HepG2 (cell line): ENCODE measurements around the gene PREX1. TPM values are rescaled to one million over a fixed set of nuclear protein-coding genes. Genes with fewer than 3 reads are reported as not detected.
A peak's percentile ranks its signal among the peaks of the same experiment; 100 is the strongest.

Experiments
- ATAC-seq: fragments of 200-7000 bp; cut with Tn5 transposase; 3 replicates; pipeline ENCODE4 v1.9.1; 2020; ENCODE audit warnings: mild to moderate bottlenecking, moderate library complexity
- BruUV-seq: library from RNA; stranded (reverse); fragments of 400-500 nt; replicated peaks from 2 replicates; lab custom pipeline; 2021; lab: Mats Ljungman, UMichigan
- CTCF ChIA-PET: fragments of 300-600 bp; formaldehyde crosslinking; extraction: SDS; loops from one replicate; lab custom pipeline; 2021; ENCODE audit warnings: low total read pairs, inconsistent platforms, low intra/inter-chr PET ratio; lab: Yijun Ruan, JAX
- POLR2A ChIA-PET: fragments of 350-600 bp; sonication (Branson Sonifier 250); formaldehyde crosslinking; loops from one replicate; lab custom pipeline; 2020; ENCODE audit warnings: antibody characterized with exemption, inconsistent platforms; lab: Yijun Ruan, JAX
- DNase-seq: peaks from one replicate; pipeline ENCODE4 v3.0.0-alpha.2; 2015; ENCODE audit warnings: low spot score
- FAIRE-seq: peaks from 3 replicates; lab custom pipeline; 2011; peaks lifted over from hg19 to GRCh38; lab: Jason Lieb, UNC
- H2AFZ ChIP-seq: one replicate; pipeline ENCODE4 v1.6.1; 2011; ENCODE audit warnings: low read length, inconsistent platforms
- H3K27ac ChIP-seq: fragments of 300-600 bp; 3 replicates; pipeline ENCODE4 v1.8.0; 2011; ENCODE audit warnings: mixed run types, mild to moderate bottlenecking, mixed read lengths, low read length, inconsistent platforms; ENCODE audit not compliant: insufficient read depth; ENCODE audit errors: extremely low read length
- H3K27me3 ChIP-seq, 2 experiments: fragments of 200-600 bp in 1 of 2; 2 replicates in 1 of 2; 3 replicates in 1 of 2; pipeline versions ENCODE4 v1.6.0 to v1.8.0; 2011; ENCODE audit warnings: low read length in 2 of 2, mild to moderate bottlenecking in 2 of 2, moderate library complexity in 2 of 2, inconsistent platforms in 1 of 2; ENCODE audit not compliant: insufficient read depth in 2 of 2, control insufficient read depth in 1 of 2
- H3K36me3 ChIP-seq, 2 experiments: fragments of 200-600 bp in 1 of 2; replicated peaks in 1 of 2; 2 replicates in 1 of 2; 3 replicates in 1 of 2; pipeline versions ENCODE4 v1.5.1 to v1.8.0; 2011; ENCODE audit warnings: low read length in 2 of 2, inconsistent platforms in 1 of 2; ENCODE audit not compliant: insufficient read depth in 2 of 2, control insufficient read depth in 1 of 2
- H3K4me1 ChIP-seq: 2 replicates; pipeline ENCODE4 v1.5.1; 2012; ENCODE audit warnings: low read length, inconsistent platforms; ENCODE audit not compliant: insufficient read depth
- H3K4me2 ChIP-seq: 2 replicates; pipeline ENCODE4 v1.6.0; 2011; ENCODE audit warnings: low read depth, low read length, inconsistent platforms
- H3K4me3 ChIP-seq, 3 experiments: fragments of 200-600 bp in 1 of 3; sonication (generic), shearing (Covaris generic) in 1 of 3; replicated peaks in 1 of 3; 2 replicates each; pipeline ENCODE4 v1.5.1; 2011 to 2016; ENCODE audit warnings: low read length in 3 of 3, inconsistent platforms in 2 of 3, low read depth in 2 of 3, mild to moderate bottlenecking in 2 of 3, control low read depth in 1 of 3, mixed read lengths in 1 of 3; ENCODE audit not compliant: insufficient read depth in 1 of 3
- H3K79me2 ChIP-seq: one replicate; pipeline ENCODE4 v1.6.1; 2011; ENCODE audit warnings: low read length, inconsistent platforms; ENCODE audit not compliant: insufficient read depth
- H3K9ac ChIP-seq: 2 replicates; pipeline ENCODE4 v1.6.0; 2011; ENCODE audit warnings: mild to moderate bottlenecking, low read depth, low read length, inconsistent platforms; ENCODE audit not compliant: insufficient read depth
- H3K9me3 ChIP-seq: 2 replicates; pipeline ENCODE4 v1.5.1; 2012; ENCODE audit warnings: mild to moderate bottlenecking, low read length
- H4K20me1 ChIP-seq: 2 replicates; pipeline ENCODE4 v1.6.0; 2011; ENCODE audit warnings: inconsistent platforms, mild to moderate bottlenecking, low read length, moderate library complexity; ENCODE audit not compliant: insufficient read depth
- PAF1 ChIP-seq: IDR thresholded peaks from 2 replicates; pipeline ENCODE4 v1.6.1; 2016; ENCODE audit warnings: missing genetic modification reagents, missing compliant biosample characterization
- SATB2 ChIP-seq: sonication (generic); formaldehyde crosslinking; IDR thresholded peaks from 2 replicates; pipeline ENCODE4 v1.5.0; 2020; ENCODE audit warnings: missing genetic modification reagents
- ZNF143 ChIP-seq: sonication (generic); formaldehyde crosslinking; IDR thresholded peaks from 2 replicates; pipeline ENCODE4 v1.4.0; 2020; ENCODE audit warnings: missing genetic modification reagents
- ZNF232 ChIP-seq: sonication (generic); formaldehyde crosslinking; IDR thresholded peaks from 2 replicates; pipeline ENCODE4 v1.4.0; 2020; ENCODE audit warnings: missing genetic modification reagents, borderline replicate concordance
- WGBS: methylation state at CpG from one replicate; pipeline ENCODE4 v1.1.6; 2017; ENCODE audit warnings: low lambda C conversion rate; 5-methylcytosine and 5-hydroxymethylcytosine counted together
- in situ Hi-C: cut with HindIII; loops from 2 replicates; pipeline ENCODE4 v1.10.0; 2017; ENCODE audit warnings: low pct_unique_long_range_greater_than_20kb; ENCODE audit not compliant: extremely low pct_ligation_motif_present
- intact Hi-C: fragments of 100-400 bp; cut with micrococcal nuclease; formaldehyde crosslinking; loops from one replicate; pipeline ENCODE4 v1.10.0; 2022; ENCODE audit not compliant: unreplicated experiment
- polyA plus RNA-seq, 8 experiments: library from polyadenylated mRNA; depleted of rRNA in 3 of 8; stranded (reverse) in 7 of 8; unstranded in 1 of 8; fragments of >200 nt; fragmentation: Illumina TruSeq in 4 of 8; extraction: Trizol in 4 of 8; gene quantifications; 2 replicates each; pipeline versions ENCODE4 v1.2.1 to v1.2.3, GENCODE V29; 2011 to 2016; ENCODE audit warnings: low read depth in 4 of 8, missing spikeins in 1 of 8, mixed read lengths in 1 of 8; ENCODE audit not compliant: insufficient read depth in 1 of 8
- total RNA-seq, 5 experiments: library from RNA; depleted of rRNA; stranded (reverse); fragments of >200 nt; fragmentation: Illumina TruSeq; extraction: Trizol; gene quantifications; 2 replicates each; pipeline ENCODE4 v1.2.3, GENCODE V29; 2016; ENCODE audit warnings: low read depth in 1 of 5
- TF ChIP-seq, protein P1 (sequence below): IDR thresholded peaks from 2 replicates; pipeline ENCODE4 v1.6.1; 2016; ENCODE audit warnings: missing compliant biosample characterization, missing genetic modification reagents, borderline replicate concordance
- TF ChIP-seq, protein P2 (sequence below): fragments of 450-650 bp; IDR thresholded peaks from 2 replicates; pipeline ENCODE4 v1.6.1; 2017
- TF ChIP-seq, protein P3 (sequence below): sonication (generic); formaldehyde crosslinking; IDR thresholded peaks from 2 replicates; pipeline ENCODE4 v1.4.0; 2020; ENCODE audit warnings: missing genetic modification reagents
- TF ChIP-seq, protein P4 (sequence below): sonication (generic); formaldehyde crosslinking; conservative IDR thresholded peaks from 2 replicates; pipeline ENCODE4 v1.5.0; 2020; ENCODE audit warnings: missing genetic modification reagents

Gene PREX1
- total and polyA plus RNA-seq, 2 of the 13 experiments (the other 11 are each of a cell fraction or from before 2014, with no cell fraction given), result 0.02 to 0.04 TPM

DNA sequence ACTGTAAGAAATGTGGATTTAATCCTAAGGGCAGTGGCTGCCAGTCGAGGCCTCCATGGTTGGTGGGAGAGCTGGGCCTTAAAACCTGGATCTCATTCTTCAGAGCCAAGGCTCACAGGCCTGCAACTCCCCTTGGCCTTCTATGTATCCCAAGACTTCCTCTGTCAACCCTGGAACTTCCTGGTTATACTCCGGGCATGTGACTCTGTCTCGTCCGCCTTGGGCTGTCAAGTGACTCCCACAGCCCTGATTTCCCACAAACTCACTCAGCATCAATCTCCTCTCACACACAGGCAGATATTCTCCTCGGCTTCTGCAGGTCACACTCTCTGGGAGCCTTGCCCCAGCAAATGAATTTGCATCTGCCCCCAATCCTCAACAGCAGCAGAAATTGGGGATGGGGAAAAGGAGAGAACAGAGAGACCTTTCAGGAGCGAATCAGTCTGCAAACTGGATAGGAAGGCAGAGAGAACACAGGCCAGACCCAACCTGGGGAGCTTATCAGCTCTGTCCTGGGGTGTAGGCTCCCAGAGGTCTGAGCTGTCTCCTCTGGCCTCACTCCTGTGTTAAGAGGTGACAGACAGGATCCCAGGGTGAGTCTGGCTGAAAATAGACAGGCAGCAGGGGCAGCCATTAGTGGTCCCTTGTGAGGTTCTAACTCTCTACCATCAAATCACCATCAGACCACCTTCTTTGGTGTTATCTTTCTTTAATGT lies 30.4 kb upstream of the PREX1 start:
- Histone ChIP-seq H2AFZ (no peak overlapping the region), H3K36me3 (no peaks in the 10 kb centered on the region), H3K9me3 (no peaks in the 10 kb centered on the region), H3K9ac (no peak overlapping the region), H3K27me3 (peaks cover 10 to 31% of the 10 kb centered on the region in 2 experiments; a peak in 4 of 5 replicates), H3K4me2 (no peak overlapping the region), H3K79me2 (no peaks in the 10 kb centered on the region), H3K4me3 (no peak overlapping the region), H4K20me1 (no peaks in the 10 kb centered on the region), H3K4me1 (no peaks in the 10 kb centered on the region), H3K27ac (no peak overlapping the region)
- ChIA-PET POLR2A (no interaction called here), CTCF (no interaction called here)
- intact Hi-C loops (no loop called here), in situ Hi-C loops (no loop called here)
- no peak for DNase-seq
- BruUV-seq, result no TSS peak
- TF ChIP-seq SATB2 (CRISPR knock-in tag) (no peak), PAF1 (no peak), ZNF232 (CRISPR knock-in tag) (no peak), ZNF143 (CRISPR knock-in tag) (no peak)
- TF ChIP-seq, protein P1, sequence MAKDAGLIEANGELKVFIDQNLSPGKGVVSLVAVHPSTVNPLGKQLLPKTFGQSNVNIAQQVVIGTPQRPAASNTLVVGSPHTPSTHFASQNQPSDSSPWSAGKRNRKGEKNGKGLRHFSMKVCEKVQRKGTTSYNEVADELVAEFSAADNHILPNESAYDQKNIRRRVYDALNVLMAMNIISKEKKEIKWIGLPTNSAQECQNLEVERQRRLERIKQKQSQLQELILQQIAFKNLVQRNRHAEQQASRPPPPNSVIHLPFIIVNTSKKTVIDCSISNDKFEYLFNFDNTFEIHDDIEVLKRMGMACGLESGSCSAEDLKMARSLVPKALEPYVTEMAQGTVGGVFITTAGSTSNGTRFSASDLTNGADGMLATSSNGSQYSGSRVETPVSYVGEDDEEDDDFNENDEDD, result no peak
- TF ChIP-seq, protein P2, sequence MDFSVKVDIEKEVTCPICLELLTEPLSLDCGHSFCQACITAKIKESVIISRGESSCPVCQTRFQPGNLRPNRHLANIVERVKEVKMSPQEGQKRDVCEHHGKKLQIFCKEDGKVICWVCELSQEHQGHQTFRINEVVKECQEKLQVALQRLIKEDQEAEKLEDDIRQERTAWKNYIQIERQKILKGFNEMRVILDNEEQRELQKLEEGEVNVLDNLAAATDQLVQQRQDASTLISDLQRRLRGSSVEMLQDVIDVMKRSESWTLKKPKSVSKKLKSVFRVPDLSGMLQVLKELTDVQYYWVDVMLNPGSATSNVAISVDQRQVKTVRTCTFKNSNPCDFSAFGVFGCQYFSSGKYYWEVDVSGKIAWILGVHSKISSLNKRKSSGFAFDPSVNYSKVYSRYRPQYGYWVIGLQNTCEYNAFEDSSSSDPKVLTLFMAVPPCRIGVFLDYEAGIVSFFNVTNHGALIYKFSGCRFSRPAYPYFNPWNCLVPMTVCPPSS, result no peak
- TF ChIP-seq, protein P3, sequence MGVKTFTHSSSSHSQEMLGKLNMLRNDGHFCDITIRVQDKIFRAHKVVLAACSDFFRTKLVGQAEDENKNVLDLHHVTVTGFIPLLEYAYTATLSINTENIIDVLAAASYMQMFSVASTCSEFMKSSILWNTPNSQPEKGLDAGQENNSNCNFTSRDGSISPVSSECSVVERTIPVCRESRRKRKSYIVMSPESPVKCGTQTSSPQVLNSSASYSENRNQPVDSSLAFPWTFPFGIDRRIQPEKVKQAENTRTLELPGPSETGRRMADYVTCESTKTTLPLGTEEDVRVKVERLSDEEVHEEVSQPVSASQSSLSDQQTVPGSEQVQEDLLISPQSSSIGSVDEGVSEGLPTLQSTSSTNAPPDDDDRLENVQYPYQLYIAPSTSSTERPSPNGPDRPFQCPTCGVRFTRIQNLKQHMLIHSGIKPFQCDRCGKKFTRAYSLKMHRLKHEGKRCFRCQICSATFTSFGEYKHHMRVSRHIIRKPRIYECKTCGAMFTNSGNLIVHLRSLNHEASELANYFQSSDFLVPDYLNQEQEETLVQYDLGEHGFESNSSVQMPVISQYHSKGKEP (CRISPR knock-in tag), result no peak
- TF ChIP-seq, protein P4, sequence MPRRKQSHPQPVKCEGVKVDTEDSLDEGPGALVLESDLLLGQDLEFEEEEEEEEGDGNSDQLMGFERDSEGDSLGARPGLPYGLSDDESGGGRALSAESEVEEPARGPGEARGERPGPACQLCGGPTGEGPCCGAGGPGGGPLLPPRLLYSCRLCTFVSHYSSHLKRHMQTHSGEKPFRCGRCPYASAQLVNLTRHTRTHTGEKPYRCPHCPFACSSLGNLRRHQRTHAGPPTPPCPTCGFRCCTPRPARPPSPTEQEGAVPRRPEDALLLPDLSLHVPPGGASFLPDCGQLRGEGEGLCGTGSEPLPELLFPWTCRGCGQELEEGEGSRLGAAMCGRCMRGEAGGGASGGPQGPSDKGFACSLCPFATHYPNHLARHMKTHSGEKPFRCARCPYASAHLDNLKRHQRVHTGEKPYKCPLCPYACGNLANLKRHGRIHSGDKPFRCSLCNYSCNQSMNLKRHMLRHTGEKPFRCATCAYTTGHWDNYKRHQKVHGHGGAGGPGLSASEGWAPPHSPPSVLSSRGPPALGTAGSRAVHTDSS, result no peak
- peak; percentile 33; the same call in 2 of the 3 replicates for ATAC-seq
- WGBS, result 21% methylated on average over 6 of the region's 6 CpGs
- FAIRE-seq, result no peak
